Suprapubic skin (tissue), 3 donors: ENCODE measurements around the gene SLC10A6.

Experiments
- CTCF ChIP-seq, 2 donors: fragments of 200-600 bp in 1 of 2; fragments of 450-650 bp in 1 of 2; sonication (generic) in 1 of 2; IDR thresholded peaks; one replicate each; pipeline ENCODE4 v1.5.1; 2016 to 2019; ENCODE audit warnings: antibody characterized with exemption in 2 of 2, mild to moderate bottlenecking in 1 of 2, moderate library complexity in 1 of 2
- EP300 ChIP-seq: sonication (generic); formaldehyde crosslinking; IDR thresholded peaks from one replicate; pipeline ENCODE4 v1.6.1; 2017; ENCODE audit warnings: antibody characterized with exemption
- POLR2A ChIP-seq, 2 donors: fragments of 450-650 bp; IDR thresholded peaks; one replicate each; pipeline ENCODE4 v1.6.1; 2017; ENCODE audit warnings: antibody characterized with exemption in 2 of 2, mild to moderate bottlenecking in 2 of 2, moderate library complexity in 2 of 2

GRCh38 chr4:86835677-86836076 lies 13.5 kb downstream of the SLC10A6 start:
- TF ChIP-seq CTCF (IDR thresholded peaks at IDR 0.05) (no peak), EP300 (no peak), POLR2A (IDR thresholded peaks at IDR 0.05) (no peak)
